GM21529 (cell line): ENCODE measurements around the gene QPCT.
"Not testable (repeated sequence)": the region's sequence is repeated elsewhere in the genome, so short reads cannot be mapped to it uniquely, and the experiment has no call there.

Experiments used
- ATAC-seq: cut with Tn5 transposase; IDR thresholded peaks from one replicate; pipeline ENCODE4 v1.9.1; 2021; ENCODE audit not compliant: unreplicated experiment

The QPCT gene

DNA sequence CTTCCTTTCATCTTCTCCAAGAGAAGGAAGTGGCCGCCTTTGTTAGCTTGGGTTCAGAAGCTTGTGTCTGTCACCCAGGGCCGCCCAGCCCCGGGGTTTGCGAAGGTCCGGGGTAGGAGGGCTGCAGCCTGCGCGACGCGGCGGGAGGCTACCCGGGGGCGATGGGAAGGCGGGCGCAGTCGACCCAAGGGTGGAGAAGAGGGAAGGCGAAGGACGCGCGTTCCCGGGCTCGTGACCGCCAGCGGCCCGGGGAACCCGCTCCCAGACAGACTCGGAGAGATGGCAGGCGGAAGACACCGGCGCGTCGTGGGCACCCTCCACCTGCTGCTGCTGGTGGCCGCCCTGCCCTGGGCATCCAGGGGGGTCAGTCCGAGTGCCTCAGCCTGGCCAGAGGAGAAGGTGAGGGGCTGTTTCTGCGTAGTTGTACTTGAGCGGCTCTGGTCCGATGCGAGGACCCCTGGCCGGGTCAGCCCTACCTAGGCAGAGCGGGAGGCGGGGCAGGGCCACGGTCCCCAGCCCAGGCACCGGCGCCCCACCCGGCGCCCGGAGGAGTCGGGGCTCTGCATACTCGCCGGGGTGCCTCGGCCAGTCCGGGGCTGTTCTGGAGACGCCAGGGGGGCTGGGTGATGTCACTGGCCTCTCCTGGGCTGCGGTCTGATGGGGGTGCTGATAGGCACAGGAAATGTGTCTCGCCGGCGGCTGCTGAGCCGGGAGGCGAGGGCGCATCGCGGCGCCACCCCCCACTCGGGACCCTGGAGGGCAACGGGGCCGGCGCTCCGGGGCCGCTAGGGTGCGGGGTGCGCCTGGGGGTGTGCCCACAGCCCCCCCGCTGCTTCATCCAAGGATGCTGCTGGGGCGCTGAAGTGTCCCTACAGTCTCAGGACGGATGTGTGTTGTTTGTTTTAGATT lies at the start of gene QPCT:
TSS of gene QPCT (plus strand) at position 178 of the 909 bp plus-strand sequence. CDS start at position 280, 102 bp downstream.
- ATAC-seq: peak; percentile 57

DNA sequence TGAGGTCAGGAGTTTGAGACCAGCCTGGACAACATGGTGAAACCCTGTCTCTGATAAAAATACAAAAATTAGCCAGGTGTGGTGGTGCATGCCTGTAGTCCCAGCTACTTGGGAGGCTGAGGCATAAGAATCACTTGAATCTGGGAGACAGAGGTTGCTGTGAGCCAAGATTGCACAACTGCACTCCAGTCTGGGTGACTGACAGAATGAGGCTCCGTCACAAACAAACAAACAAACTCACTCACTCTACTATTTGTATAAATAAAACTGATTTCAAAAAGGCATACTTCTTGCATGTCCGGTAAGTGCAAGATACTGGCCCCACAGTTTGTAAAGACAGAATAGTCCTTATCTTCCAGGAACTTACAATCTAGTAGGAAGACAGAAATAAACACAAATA lies 49.6 kb upstream of the QPCT start:
- ATAC-seq: not testable (repeated sequence)

DNA sequence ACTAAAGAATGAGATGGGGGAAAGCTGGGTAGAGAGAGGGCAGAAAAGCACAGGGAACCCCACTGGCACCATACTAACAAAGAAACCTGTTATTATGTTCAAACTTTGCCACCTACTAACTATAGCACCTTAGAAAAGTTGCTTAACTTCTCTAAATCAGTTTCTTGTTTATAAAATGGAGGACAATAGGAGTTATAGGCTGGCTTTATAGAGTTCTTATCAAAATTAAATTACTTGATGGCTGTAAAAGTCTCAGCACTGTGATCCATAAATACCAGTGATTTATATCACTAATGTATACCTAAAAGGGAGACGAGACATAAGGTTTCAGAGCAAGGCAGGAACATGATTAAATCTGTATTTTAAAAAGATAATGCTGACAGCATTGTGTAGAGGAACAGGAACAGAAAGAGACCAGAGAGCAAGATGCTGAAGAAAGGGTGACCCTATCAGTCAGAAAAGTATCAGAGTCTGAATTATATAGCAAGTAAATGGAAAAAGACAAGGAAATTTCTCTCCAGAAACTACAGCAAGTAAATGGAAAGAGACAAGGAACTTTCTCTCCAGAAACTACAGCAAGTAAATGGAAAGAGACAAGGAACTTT lies 48.9 kb upstream of the QPCT start:
- ATAC-seq: no peak

DNA sequence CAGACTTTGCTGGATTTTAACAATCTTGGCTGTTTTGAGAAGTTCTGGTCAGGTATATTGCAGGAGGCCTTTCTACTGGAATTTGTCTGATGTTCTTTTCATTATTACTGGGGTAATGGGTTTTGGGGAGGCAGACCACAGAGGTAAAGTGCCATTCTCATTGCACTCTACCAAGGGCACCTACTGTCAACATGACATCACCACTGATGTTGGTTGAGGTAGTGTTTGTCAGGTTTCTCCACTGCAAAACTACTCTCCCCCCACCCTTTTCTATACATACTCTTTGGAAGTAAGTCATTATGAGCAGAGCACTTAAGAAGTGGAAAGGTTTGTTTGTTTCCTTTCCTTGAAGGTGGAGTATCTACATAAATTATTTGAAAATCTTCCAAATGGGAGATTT lies 46.8 kb upstream of the QPCT start:
- no peak for ATAC-seq

DNA sequence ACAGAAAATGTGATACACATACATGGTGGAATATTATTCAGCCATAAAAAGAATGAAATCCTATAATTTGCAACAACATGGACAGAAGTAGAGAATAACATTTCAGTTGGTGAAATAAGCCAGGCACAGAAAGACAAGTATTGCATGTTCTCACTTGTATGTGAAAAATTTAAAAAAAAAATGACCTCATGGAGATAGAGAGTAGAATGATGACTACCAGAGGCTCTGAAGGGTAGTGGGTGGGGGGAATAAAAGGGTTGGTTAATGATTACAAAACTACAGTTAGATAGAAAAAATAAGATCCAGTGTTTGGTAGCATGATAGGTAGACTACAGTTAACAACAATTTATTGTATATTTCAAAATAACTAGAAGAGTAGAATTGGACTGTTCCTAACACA lies 44.3 kb upstream of the QPCT start:
- no peak for ATAC-seq

DNA sequence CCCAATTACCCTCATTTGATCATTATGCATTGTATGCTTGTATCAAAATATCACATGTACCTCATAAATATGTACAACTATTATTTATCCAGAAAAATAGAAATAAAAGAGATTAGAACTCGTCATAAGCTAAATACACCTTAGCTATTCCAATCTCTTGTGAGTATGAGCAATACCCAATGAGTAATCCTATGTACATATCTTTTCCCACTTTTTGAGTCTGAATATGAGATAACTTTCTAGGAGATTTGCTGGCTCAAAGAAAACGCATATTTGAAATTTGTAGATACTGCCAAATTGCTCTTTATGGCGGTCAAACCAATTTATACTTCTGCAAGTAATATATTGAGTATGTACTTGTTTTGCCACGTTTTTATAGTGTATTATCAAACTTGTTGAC lies 43.9 kb upstream of the QPCT start:
- no peak for ATAC-seq

DNA sequence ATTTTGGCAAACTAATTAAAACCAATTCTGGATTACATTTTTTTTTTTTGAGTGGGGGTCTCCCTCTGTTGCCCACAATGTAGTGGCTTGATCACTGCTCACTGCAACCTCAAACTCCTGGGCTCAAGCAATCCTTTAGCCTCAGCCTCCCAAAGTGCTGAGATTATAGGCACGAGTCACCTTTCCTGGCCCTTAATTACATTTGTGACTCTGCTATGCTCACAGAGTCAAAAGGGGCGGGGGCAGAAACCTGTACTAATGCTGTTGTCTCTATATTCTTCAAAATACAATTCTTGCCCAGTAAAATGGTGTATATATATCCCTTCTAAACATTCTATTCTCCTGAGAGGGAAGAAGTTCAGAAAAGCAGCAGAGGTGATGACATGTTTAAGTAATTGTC lies 43.0 kb upstream of the QPCT start:
- no peak for ATAC-seq

DNA sequence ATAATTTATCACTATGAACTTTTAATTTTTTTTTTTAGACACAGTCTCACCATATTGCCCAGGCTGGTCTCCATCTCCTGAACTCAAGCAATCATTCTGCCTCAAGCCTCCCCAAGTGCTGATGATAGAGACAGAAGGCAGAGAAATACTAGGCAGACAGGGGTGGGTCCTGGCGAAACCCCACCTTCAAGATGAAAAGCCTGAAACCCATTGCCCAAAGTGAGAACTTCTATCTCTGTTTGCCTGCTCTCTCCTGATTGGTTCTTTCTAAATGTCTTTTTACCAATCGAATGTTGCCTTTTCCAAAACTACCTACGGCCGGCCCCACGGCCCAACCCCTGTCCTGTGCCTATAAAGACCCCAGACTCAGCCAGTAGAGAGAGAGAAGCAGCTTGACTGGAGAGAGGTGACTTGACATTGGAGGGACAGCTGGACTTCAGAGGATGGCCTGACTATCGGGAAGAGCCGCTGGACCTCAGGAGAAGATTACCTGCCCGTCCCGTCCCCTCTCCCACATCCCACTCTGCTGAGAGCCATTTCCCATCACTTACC lies 41.7 kb upstream of the QPCT start:
- ATAC-seq: no peak

DNA sequence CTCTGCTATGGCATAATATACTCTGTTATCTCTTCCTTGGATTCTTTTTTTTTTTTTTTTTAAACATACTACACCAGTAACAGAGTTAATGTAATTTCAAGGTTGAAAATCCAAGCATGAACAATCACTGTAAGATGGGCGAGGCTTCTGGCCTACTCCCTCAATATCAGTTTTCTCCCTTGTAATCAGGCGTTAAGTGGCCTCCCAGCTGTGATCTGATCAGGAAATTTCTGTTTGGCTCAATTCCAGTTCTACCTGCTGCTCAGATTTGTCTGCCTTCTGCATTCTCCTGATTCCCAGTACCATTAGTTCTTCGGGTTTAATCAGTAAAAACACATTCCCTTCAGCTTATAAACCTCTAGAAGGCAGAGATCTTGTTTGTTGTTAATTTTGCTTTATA lies 38.4 kb upstream of the QPCT start:
- no peak for ATAC-seq

DNA sequence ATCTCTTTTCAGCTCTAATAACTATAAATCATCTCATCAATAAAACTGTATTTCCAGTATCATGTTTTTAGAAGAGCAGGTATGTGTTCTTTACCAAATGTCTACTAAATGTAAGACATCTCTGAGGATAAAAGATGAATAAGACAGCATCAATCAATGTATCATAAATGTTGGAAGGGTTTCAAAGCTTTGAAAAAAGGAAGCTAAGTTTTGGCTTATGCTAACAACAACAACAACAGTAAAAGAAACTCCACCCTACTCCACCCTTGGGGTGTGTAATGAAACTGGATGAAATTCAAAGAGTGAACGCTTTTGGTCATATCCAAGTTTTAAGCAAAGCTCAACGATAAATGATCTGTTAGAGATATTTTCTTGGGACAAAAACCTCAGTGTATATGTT lies 36.9 kb upstream of the QPCT start:
- ATAC-seq: no peak

DNA sequence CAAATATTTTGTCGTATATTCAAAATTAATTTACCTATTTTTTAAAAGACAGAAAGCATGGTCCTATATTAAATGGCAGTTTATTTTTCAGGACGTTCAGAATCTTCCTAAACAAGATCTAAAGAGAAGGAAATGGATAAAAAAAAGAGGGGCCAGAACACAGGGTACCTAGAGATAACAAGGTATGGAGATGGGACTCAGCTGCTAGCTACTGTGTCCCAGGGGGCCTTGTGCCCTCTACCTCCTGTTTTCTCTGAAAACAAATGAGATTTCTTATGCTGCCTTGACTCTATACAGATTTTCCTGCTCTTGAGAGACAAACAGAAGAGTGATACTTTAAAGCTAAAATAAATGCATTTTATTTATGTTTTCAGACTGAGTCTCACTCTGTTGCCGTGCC lies 29.1 kb upstream of the QPCT start:
- ATAC-seq: no peak

DNA sequence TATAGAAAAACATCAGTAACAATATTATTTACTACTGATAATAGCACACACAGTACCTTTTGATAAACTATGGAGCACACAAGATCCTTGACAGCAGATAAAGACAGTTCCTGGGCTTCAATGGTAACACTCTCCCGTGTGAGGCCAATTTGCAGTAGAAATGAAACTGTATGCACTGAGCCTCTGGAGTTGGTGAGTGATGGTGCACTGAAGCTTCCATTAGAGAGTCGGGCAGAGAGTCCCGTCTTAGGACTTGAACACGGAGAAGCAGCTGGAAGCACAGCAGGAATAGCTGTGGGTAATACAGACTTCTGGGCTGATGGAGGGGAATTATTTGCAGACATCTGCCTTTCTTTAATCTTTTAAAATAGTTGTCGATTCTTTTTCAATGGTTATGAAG lies 28.2 kb upstream of the QPCT start:
- no peak for ATAC-seq

DNA sequence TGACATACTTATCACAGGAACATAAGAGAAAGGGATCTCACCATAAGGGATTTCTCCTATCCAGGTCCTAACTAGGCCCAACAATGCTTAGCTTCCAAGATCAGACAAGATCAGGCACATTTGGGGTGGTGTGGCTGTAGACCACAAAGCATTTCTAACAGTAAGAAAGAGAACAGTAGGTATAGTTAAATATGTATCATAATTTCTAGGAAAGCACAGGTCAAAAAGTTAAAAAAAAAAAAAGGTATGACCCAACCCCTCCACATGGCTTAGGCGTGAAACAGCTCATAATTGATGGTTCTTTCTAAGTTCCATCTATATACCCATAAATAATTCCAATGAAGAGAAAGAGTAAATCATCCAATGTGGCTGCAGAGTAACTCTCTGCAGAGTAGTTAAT lies 26.7 kb upstream of the QPCT start:
- ATAC-seq: no peak

DNA sequence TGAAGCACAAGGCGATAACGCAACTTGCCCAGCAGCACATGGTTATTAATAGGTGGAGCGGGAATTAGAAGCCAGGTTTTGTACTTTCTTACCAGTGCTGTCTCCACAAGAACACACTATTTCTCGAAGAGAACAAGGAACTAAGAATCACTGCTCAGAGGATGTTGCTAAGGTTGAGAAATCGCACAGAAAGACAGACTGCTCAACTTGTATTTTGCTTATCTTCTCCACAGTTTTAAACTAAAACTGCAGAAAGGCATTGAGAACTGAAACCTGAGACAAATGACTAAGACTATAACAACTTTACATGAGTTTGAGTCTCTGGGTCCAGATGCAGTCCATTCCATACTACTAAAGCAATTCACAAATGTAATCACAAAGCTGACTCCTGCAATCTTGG lies 26.0 kb upstream of the QPCT start:
- peak; percentile 77 for ATAC-seq

DNA sequence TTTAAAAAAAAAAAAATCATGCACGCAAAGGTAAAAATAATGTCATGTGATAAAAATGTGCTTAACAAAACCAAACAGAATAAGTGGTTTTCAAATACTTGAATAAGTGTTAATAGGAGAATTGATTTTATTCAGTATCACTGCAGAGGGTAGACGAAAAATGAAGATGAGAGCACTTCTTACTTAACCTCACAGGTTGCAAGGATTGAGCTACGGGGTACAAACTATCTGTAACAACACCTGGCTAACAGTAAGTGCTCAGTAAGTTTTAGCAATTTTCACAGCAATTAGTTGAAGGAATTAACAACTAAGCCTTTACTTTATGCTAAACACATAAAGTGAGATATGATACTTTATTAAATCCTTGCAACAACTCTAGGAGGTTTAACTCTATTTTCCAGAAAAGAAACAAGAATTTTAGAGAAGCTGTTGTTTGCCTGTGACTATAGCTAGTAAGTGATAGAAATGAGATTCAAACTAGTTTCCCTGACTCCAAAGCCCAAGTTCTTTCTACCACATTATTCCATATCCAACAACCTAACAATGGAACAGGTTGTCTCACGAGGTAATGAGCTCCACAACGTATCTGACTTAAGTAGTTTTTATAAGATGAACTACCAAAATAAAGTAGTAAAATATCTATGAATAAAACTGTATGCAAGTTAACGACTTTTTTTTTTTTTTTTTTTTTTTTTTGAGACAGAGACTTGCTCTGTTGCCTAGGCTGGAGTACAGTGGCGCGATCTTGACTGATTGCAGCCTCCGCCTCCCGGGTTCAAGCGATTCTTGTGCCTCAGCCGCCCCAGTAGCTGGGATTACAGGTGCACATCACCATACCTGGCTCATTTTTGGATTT lies 24.4 kb upstream of the QPCT start:
- no peak for ATAC-seq

DNA sequence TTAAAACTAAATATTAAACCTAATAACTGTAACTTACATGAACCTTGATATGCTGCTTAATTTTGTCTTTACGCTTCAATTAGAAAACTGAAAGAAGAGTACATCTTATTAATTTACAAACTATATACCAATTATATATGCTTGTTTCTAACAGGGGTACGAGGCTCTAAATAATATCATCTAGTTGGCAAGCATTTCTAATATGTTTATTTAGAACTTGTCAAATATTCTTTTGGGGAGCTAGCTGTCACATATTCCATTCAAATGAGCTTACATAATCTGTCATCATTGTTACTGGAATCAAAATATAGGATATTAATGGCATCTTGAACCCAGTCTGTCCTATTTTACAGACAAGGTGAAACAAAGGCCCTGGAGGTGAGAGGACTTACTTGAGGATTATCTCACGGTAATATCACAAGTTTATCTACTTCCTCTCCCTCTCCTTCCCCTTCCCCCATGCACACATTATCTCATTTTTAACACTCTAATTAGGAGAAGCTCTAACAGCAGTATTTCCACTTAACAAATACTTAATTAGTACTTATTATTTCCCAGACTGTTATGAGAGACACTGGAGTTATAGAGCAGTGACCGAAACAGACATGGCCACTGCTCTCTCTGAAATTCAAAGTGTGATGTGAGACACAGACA lies 23.3 kb upstream of the QPCT start:
- ATAC-seq: no peak

DNA sequence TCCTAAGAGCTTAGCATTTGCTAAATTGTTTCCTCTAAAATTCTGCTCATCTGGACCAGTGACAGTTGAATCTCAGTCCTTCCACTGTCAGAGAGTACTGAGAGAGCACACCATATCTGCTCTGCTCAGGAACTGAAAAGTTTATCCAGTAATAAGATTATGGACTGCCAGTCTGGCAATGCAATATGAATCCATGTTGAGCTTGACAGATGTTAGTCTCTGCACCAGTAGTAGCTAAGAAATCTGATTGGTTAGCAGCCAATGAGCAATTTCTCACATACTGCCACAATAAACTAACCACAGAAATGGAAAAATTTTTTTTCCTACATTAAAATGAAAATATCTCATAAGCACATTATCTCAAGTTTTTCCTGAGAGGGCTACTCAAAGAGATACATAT lies 22.1 kb upstream of the QPCT start:
- ATAC-seq: no peak

DNA sequence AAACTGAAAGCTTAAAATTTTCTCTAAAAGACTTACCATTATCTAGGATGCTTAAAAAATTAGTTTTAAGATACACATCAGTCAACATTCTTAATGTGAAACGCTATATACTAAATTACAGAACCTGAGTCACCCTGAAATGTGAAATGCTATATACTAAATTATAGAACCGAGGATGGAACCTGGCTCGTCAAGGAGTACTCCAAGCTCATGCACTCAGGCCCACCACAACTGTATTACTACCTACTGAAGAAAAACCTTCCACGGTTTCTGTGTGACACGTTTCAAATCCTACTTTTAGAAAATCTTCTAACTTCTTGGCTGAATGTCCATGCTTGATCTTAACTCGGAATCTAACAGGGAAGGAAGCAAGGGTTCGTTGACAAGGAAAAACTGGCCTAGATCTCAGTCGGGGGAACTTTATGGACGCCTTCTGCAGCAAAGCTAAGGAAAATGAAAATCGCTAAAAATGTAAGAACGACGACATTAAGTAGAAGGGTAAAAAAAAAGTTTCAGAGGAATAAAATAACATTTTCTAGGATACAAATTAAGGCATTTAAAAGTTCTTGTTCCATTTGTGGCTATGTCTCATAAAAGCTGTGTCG lies 21.2 kb upstream of the QPCT start:
- no peak for ATAC-seq

DNA sequence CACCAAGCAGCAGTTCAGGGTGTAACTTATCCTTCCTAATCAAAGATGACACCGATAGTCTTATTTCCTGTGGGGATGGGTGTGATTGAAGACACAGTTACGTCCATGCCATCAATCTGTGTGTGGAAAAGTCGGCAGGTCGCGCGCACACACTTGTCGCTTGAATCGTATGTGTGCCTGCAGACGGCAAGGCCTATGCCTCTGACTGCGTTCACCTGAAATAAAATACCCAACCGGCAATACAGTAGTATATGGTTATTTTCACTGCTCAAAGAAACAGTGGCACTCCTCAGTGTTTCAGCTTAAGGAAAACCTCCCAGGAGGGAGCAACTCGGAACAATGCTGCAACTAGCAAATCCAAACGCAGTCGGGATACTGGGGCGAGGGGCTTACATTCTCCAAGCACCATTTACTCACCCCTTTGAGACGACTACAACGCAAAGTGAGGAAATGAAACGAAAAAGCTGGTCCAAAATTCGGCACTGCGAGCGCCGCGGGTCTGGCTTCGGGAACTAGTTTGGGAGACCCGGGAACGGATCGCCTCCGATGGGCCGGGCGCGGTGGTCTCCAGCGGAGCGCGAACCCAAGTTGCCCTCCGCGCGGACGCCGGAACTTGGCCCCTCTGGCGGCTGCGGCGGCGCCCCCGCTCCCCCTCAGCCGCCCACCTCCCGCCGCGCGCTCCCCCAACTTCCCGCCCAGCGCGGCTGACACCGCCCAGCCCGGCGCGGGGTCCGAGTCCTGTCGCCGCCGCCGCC lies 20.5 kb upstream of the QPCT start:
- peak; percentile 21 for ATAC-seq

DNA sequence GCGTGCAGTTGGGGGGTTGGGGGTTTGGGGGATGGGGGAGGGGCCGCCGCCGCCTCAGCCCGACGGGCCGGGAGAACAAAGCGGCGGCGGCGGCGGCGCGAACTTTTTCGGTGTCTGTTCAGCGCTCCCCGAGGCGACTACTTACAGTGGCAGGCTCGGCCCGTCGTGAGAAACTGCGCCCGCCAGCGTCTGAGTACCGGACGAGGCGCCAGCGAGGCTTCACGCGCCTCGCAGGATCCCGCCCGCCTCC lies 20.0 kb upstream of the QPCT start:
- ATAC-seq: no peak
